HG03457 (cell line): ENCODE results near the gene CENPH.
"Not testable (repeated sequence)": the region's sequence is repeated elsewhere in the genome, so short reads cannot be mapped to it uniquely, and the experiment has no call there.

Experiments used
- ATAC-seq: cut with Tn5 transposase; IDR thresholded peaks from one replicate; pipeline ENCODE4 v1.9.1; 2021; ENCODE audit warnings: moderate number of reproducible peaks; ENCODE audit not compliant: unreplicated experiment

The CENPH gene

GRCh38 chr5:69206528-69207190, 17.3 kb downstream of the CENPH start:
- ATAC-seq, result no peak

- no peak for ATAC-seq
Observed at GRCh38 chr5:69209602-69210001, 20.2 kb downstream of the CENPH start.

- ATAC-seq, result no peak
Observed at GRCh38 chr5:69211200-69211599, 21.8 kb downstream of the CENPH start.

- no peak for ATAC-seq
Observed at GRCh38 chr5:69212022-69212421, 22.6 kb downstream of the CENPH start.

- no peak for ATAC-seq
Observed at GRCh38 chr5:69213513-69214215, 24.3 kb downstream of the CENPH start.

- no peak for ATAC-seq
Observed at GRCh38 chr5:69217151-69217511, 27.7 kb downstream of the CENPH start.

GRCh38 chr5:69217548-69218526, 28.5 kb downstream of the CENPH start:
- peak; percentile 85 for ATAC-seq

GRCh38 chr5:69219939-69220338, 30.6 kb downstream of the CENPH start:
- ATAC-seq, result no peak

- ATAC-seq, result not testable (repeated sequence)
Observed at GRCh38 chr5:69220371-69220770, 31.0 kb downstream of the CENPH start.

GRCh38 chr5:69220833-69221232, 31.4 kb downstream of the CENPH start:
- ATAC-seq, result not testable (repeated sequence)

- ATAC-seq, result no peak
Observed at GRCh38 chr5:69224520-69224919, 35.1 kb downstream of the CENPH start.

- no peak for ATAC-seq
Observed at GRCh38 chr5:69225860-69226259, 36.5 kb downstream of the CENPH start.

GRCh38 chr5:69230181-69230580, 40.8 kb downstream of the CENPH start:
- no peak for ATAC-seq

- no peak for ATAC-seq
Observed at GRCh38 chr5:69231281-69231680, 41.9 kb downstream of the CENPH start.

- ATAC-seq, result no peak
Observed at GRCh38 chr5:69231851-69232250, 42.5 kb downstream of the CENPH start.

GRCh38 chr5:69234457-69235268, 45.3 kb downstream of the CENPH start, which contains the start of gene CDK7:
Gene CDK7 (plus strand): TSS chr5:69234886. CDS start chr5:69234976, 90 bp downstream.
- peak; percentile 97 for ATAC-seq

- not testable (repeated sequence) for ATAC-seq
Observed at GRCh38 chr5:69236733-69237132, 47.4 kb downstream of the CENPH start.

GRCh38 chr5:69237877-69238276, 48.5 kb downstream of the CENPH start:
- ATAC-seq, result no peak

GRCh38 chr5:69238760-69239251, 49.4 kb downstream of the CENPH start:
- no peak for ATAC-seq

- ATAC-seq, result no peak
Observed at GRCh38 chr5:69242215-69242927, 53.0 kb downstream of the CENPH start.
